H9 (cell line): ENCODE data around the gene PGAM1. TPM values are rescaled to one million over a fixed set of nuclear protein-coding genes. Genes with fewer than 3 reads are reported as not detected.
"Not testable (repeated sequence)": the region's sequence is repeated elsewhere in the genome, so short reads cannot be mapped to it uniquely, and the experiment has no call there.

ENCODE experiments used
- DNase-seq: peaks from one replicate; pipeline ENCODE4 v3.0.0-alpha.2; 2017
- H2AFZ ChIP-seq: one replicate; pipeline ENCODE4 v1.6.1; 2013; ENCODE audit warnings: mild to moderate bottlenecking, low read length, control low read depth, moderate library complexity
- H2AK5ac ChIP-seq: 2 replicates; pipeline ENCODE4 v1.6.1; 2013; ENCODE audit warnings: low read length, control low read depth, mixed read lengths; ENCODE audit not compliant: insufficient read length
- H2BK120ac ChIP-seq: one replicate; pipeline ENCODE4 v1.6.1; 2013; ENCODE audit warnings: low read depth, mild to moderate bottlenecking, low read length, control low read depth, inconsistent platforms; ENCODE audit not compliant: poor library complexity, severe bottlenecking
- H2BK12ac ChIP-seq: 2 replicates; pipeline ENCODE4 v1.6.1; 2013; ENCODE audit warnings: low read length, control low read depth, mixed read lengths, low read depth; ENCODE audit not compliant: insufficient read length
- H2BK15ac ChIP-seq: 2 replicates; pipeline ENCODE4 v1.6.1; 2013; ENCODE audit warnings: low read depth, low read length, control low read depth
- H2BK20ac ChIP-seq: one replicate; pipeline ENCODE4 v1.6.1; 2013; ENCODE audit warnings: low read depth, mild to moderate bottlenecking, low read length, control low read depth, inconsistent platforms; ENCODE audit not compliant: poor library complexity, severe bottlenecking
- H2BK5ac ChIP-seq: 2 replicates; pipeline ENCODE4 v1.6.1; 2013; ENCODE audit warnings: low read length, control low read depth, mixed read lengths; ENCODE audit not compliant: insufficient read length
- H3K14ac ChIP-seq: 2 replicates; pipeline ENCODE4 v1.6.1; 2013; ENCODE audit warnings: low read length, control low read depth; ENCODE audit not compliant: insufficient read depth
- H3K18ac ChIP-seq: 2 replicates; pipeline ENCODE4 v1.6.1; 2013; ENCODE audit warnings: low read depth, mild to moderate bottlenecking, mixed read lengths, low read length, control low read depth; ENCODE audit not compliant: insufficient read length
- H3K23ac ChIP-seq: 2 replicates; pipeline ENCODE4 v1.6.1; 2013; ENCODE audit warnings: low read length, control low read depth, mixed read lengths, low read depth; ENCODE audit not compliant: insufficient read length
- H3K23me2 ChIP-seq: 2 replicates; pipeline ENCODE4 v1.6.1; 2013; ENCODE audit warnings: low read depth, mild to moderate bottlenecking, mixed read lengths, low read length, control low read depth; ENCODE audit not compliant: insufficient read length, poor library complexity, severe bottlenecking
- H3K27ac ChIP-seq: 2 replicates; pipeline ENCODE4 v1.5.1; 2013; ENCODE audit warnings: low read length, control low read depth, mixed read lengths, low read depth; ENCODE audit not compliant: insufficient read length
- H3K27me3 ChIP-seq: 2 replicates; pipeline ENCODE4 v1.6.1; 2013; ENCODE audit warnings: low read length, control low read depth, inconsistent platforms; ENCODE audit not compliant: insufficient read depth
- H3K4ac ChIP-seq: 2 replicates; pipeline ENCODE4 v1.6.1; 2013; ENCODE audit warnings: low read depth, mild to moderate bottlenecking, control low read depth, inconsistent platforms, low read length, moderate library complexity
- H3K4me1 ChIP-seq: 2 replicates; pipeline ENCODE4 v1.6.1; 2013; ENCODE audit warnings: low read length, control low read depth, inconsistent platforms; ENCODE audit not compliant: insufficient read depth
- H3K4me2 ChIP-seq: 2 replicates; pipeline ENCODE4 v1.6.1; 2013; ENCODE audit warnings: low read length, control low read depth, mixed read lengths; ENCODE audit not compliant: insufficient read length, insufficient read depth
- H3K56ac ChIP-seq: 2 replicates; pipeline ENCODE4 v1.6.1; 2013; ENCODE audit warnings: low read depth, mild to moderate bottlenecking, mixed read lengths, low read length, control low read depth; ENCODE audit not compliant: insufficient read length
- H3K79me1 ChIP-seq: 2 replicates; pipeline ENCODE4 v1.6.1; 2013; ENCODE audit warnings: low read depth, mild to moderate bottlenecking, moderate library complexity, low read length, control low read depth, inconsistent platforms; ENCODE audit not compliant: insufficient read depth, poor library complexity, severe bottlenecking
- H3K79me2 ChIP-seq: 2 replicates; pipeline ENCODE4 v1.6.1; 2013; ENCODE audit warnings: low read length, control low read depth, inconsistent platforms; ENCODE audit not compliant: insufficient read depth
- H3K9ac ChIP-seq: 2 replicates; pipeline ENCODE4 v1.6.1; 2013; ENCODE audit warnings: low read length, control low read depth, mixed read lengths; ENCODE audit not compliant: insufficient read length; ENCODE audit errors: extremely low read depth
- H3K9me3 ChIP-seq: one replicate; pipeline ENCODE4 v1.6.1; 2013; ENCODE audit warnings: low read depth, low read length, inconsistent platforms; ENCODE audit not compliant: control insufficient read depth
- H3T11ph ChIP-seq: one replicate; pipeline ENCODE4 v1.6.1; 2013; ENCODE audit warnings: mild to moderate bottlenecking, low read length, control low read depth, inconsistent platforms
- H4K20me1 ChIP-seq: one replicate; pipeline ENCODE4 v1.6.1; 2013; ENCODE audit not compliant: control insufficient read depth, insufficient read length, insufficient read depth
- H4K5ac ChIP-seq: 2 replicates; pipeline ENCODE4 v1.6.1; 2013; ENCODE audit warnings: low read depth, mild to moderate bottlenecking, mixed read lengths, low read length, control low read depth; ENCODE audit not compliant: insufficient read length
- H4K8ac ChIP-seq: replicated peaks from 2 replicates; pipeline ENCODE4 v1.6.1; 2013; ENCODE audit warnings: low read length, control low read depth, mixed read lengths, low read depth; ENCODE audit not compliant: insufficient read length
- H4K91ac ChIP-seq: 2 replicates; pipeline ENCODE4 v1.6.1; 2013; ENCODE audit warnings: low read depth, mild to moderate bottlenecking, moderate library complexity, mixed read lengths, low read length, control low read depth; ENCODE audit not compliant: insufficient read length
- H3K27ac Mint-ChIP-seq, 3 experiments: 2 replicates in 2 of 3; 3 replicates in 1 of 3; pipeline ENCODE4 v1.8.0; 2020 to 2021; ENCODE audit warnings: mixed read lengths in 3 of 3, mild to moderate bottlenecking in 1 of 3, moderate library complexity in 1 of 3
- H3K27me3 Mint-ChIP-seq: 2 replicates; pipeline ENCODE4 v1.8.0; 2021; ENCODE audit warnings: low read depth, mild to moderate bottlenecking, moderate library complexity, mixed read lengths
- H3K36me3 Mint-ChIP-seq, 3 experiments: 2 replicates in 2 of 3; 3 replicates in 1 of 3; pipeline ENCODE4 v1.8.0; 2020 to 2021; ENCODE audit warnings: low read depth in 3 of 3, mixed read lengths in 3 of 3; ENCODE audit not compliant: insufficient read depth in 1 of 3
- H3K4me1 Mint-ChIP-seq, 2 experiments: 2 replicates each; pipeline ENCODE4 v1.8.0; 2020; ENCODE audit warnings: mixed read lengths in 2 of 2
- H3K4me3 Mint-ChIP-seq, 2 experiments: 2 replicates in 1 of 2; 3 replicates in 1 of 2; pipeline ENCODE4 v1.8.0; 2020 to 2021; ENCODE audit warnings: mild to moderate bottlenecking in 2 of 2, mixed read lengths in 2 of 2, moderate library complexity in 1 of 2
- H3K9me3 Mint-ChIP-seq, 2 experiments: 2 replicates in 1 of 2; 3 replicates in 1 of 2; pipeline ENCODE4 v1.8.0; 2020; ENCODE audit warnings: mild to moderate bottlenecking in 2 of 2, mixed read lengths in 2 of 2, moderate library complexity in 1 of 2
- WGBS: extraction: QIAGEN DNeasy Blood & Tissue Kit; methylation state at CpG from one replicate; pipeline ENCODE4 v1.1.7; 2013; ENCODE audit warnings: missing lambda C conversion rate, low lambda C conversion rate, mixed read lengths; ENCODE audit not compliant: insufficient read length; ENCODE audit errors: extremely low coverage; 5-methylcytosine and 5-hydroxymethylcytosine counted together
- total RNA-seq: library from RNA; stranded (reverse); gene quantifications from 2 replicates; pipeline ENCODE4 v1.2.1, GENCODE V29; 2021
- TF ChIP-seq, protein P1 (sequence below): fragments of 200-600 bp; sonication (generic); conservative IDR thresholded peaks from 3 replicates; pipeline ENCODE4 v1.8.0; 2021; ENCODE audit warnings: antibody characterized with exemption, mild to moderate bottlenecking

PGAM1 gene
- total RNA-seq, 1 experiment from 2014 or later: 932 TPM

DNA sequence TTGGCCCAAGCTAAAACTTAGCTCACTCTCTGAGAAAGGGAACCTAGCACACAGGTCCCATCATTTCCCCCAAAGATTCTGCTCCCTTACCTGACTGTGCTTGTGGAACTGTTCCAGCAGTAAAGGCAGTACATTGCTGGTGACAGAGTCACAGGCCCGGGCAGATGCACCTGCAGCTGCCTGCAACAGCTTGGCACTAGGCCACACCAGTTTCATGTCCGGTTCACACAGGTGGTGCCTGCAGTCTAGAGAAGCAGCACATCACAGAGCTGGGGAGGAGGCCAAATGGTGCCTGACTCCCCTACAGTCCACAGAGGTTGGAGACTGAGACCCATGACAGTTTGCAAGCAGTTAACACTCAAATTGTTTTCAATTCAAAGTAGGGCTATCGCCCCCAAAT lies 42.2 kb downstream of the PGAM1 start:
- Mint-ChIP-seq H3K27ac (no peak overlapping the region), H3K36me3 (peaks cover 17 to 80% (median 56%) of the 10 kb centered on the region in 3 experiments; a peak in 6 of 7 replicates), H3K4me3 (no peak overlapping the region), H3K4me1 (no peaks in the 10 kb centered on the region), H3K9me3 (no peaks in the 10 kb centered on the region), H3K27me3 (no peaks in the 10 kb centered on the region)
- Histone ChIP-seq H2BK20ac (no peak overlapping the region), H4K91ac (no peak overlapping the region), H3K79me1 (no peaks in the 10 kb centered on the region), H4K20me1 (no peaks in the 10 kb centered on the region), H3K18ac (no peak overlapping the region), H3K23me2 (no peaks in the 10 kb centered on the region), H2BK15ac (no peak overlapping the region), H3K79me2 (no peaks in the 10 kb centered on the region), H3K4me1 (no peaks in the 10 kb centered on the region), H4K8ac (no peak overlapping the region), H3K23ac (no peak overlapping the region), H2AK5ac (no peak overlapping the region), H2BK120ac (no peak overlapping the region), H3K4ac (no peak overlapping the region), H2BK5ac (no peak overlapping the region), H3K14ac (no peak overlapping the region), H3K27ac (no peak overlapping the region), H3K9ac (no peak overlapping the region), H3K56ac (no peak overlapping the region), H3K4me2 (no peak overlapping the region), H3K9me3 (no peaks in the 10 kb centered on the region), H2BK12ac (no peak overlapping the region), H4K5ac (no peak overlapping the region), H3K27me3 (no peaks in the 10 kb centered on the region), H3T11ph (no peak overlapping the region), H2AFZ (no peak overlapping the region)
- TF ChIP-seq, protein P1, sequence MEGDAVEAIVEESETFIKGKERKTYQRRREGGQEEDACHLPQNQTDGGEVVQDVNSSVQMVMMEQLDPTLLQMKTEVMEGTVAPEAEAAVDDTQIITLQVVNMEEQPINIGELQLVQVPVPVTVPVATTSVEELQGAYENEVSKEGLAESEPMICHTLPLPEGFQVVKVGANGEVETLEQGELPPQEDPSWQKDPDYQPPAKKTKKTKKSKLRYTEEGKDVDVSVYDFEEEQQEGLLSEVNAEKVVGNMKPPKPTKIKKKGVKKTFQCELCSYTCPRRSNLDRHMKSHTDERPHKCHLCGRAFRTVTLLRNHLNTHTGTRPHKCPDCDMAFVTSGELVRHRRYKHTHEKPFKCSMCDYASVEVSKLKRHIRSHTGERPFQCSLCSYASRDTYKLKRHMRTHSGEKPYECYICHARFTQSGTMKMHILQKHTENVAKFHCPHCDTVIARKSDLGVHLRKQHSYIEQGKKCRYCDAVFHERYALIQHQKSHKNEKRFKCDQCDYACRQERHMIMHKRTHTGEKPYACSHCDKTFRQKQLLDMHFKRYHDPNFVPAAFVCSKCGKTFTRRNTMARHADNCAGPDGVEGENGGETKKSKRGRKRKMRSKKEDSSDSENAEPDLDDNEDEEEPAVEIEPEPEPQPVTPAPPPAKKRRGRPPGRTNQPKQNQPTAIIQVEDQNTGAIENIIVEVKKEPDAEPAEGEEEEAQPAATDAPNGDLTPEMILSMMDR: no peak
- DNase-seq: no peak
- no CpG with 5 or more reads among the region's 3 CpGs for WGBS

DNA sequence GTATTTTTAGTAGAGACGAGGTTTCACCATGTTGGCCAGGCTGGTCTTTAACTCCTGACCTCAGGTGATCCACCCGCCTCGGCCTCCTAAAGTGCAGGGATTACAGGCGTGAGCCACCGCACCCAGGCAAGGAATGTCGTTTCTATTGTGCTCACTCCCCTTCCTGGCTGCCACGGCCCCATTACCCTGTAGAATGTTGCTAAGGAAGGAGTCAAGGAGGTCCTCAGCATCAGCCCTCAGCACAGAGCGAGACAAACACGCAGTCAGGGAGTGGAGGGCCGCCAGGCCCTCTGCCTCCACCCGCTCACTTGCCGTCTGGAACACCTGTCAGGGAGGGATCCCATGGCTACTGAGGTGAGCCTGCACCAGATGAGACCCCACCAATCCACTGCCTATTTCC lies 42.8 kb downstream of the PGAM1 start:
- H3K36me3 Mint-ChIP-seq: peaks cover 19 to 82% (median 59%) of the 10 kb centered on the region in 3 experiments; a peak in 6 of 7 replicates
- not testable (repeated sequence) for H3K56ac ChIP-seq, H3T11ph ChIP-seq, H3K9me3 Mint-ChIP-seq, H3K27me3 Mint-ChIP-seq, H3K4me1 ChIP-seq, H2BK15ac ChIP-seq, H3K27me3 ChIP-seq, H3K79me1 ChIP-seq, H3K18ac ChIP-seq, DNase-seq, H2AFZ ChIP-seq, H3K27ac ChIP-seq, H4K91ac ChIP-seq, H2BK5ac ChIP-seq, H3K4me2 ChIP-seq, H4K5ac ChIP-seq, H3K9me3 ChIP-seq, H4K8ac ChIP-seq, H3K23me2 ChIP-seq, H3K4me1 Mint-ChIP-seq, H4K20me1 ChIP-seq, H2BK12ac ChIP-seq, H3K4me3 Mint-ChIP-seq, H3K23ac ChIP-seq, H3K4ac ChIP-seq, H3K79me2 ChIP-seq, H2AK5ac ChIP-seq, H2BK20ac ChIP-seq, H3K14ac ChIP-seq, H3K9ac ChIP-seq, H2BK120ac ChIP-seq
- H3K27ac Mint-ChIP-seq: peak overlapping the region in 1 of 3 experiments; percentile 52; a peak in 3 of 7 replicates
- no CpG with 5 or more reads among the region's 12 CpGs for WGBS
